H9 (cell line): ENCODE data around the gene DAB2IP. TPM values are rescaled to one million over a fixed set of nuclear protein-coding genes. Genes with fewer than 3 reads are reported as not detected.

Experiments used
- DNase-seq: peaks from one replicate; pipeline ENCODE4 v3.0.0-alpha.2; 2017
- H2AFZ ChIP-seq: one replicate; pipeline ENCODE4 v1.6.1; 2013; ENCODE audit warnings: mild to moderate bottlenecking, low read length, control low read depth, moderate library complexity
- H2AK5ac ChIP-seq: 2 replicates; pipeline ENCODE4 v1.6.1; 2013; ENCODE audit warnings: low read length, control low read depth, mixed read lengths; ENCODE audit not compliant: insufficient read length
- H2BK120ac ChIP-seq: one replicate; pipeline ENCODE4 v1.6.1; 2013; ENCODE audit warnings: low read depth, mild to moderate bottlenecking, low read length, control low read depth, inconsistent platforms; ENCODE audit not compliant: poor library complexity, severe bottlenecking
- H2BK12ac ChIP-seq: 2 replicates; pipeline ENCODE4 v1.6.1; 2013; ENCODE audit warnings: low read length, control low read depth, mixed read lengths, low read depth; ENCODE audit not compliant: insufficient read length
- H2BK15ac ChIP-seq: 2 replicates; pipeline ENCODE4 v1.6.1; 2013; ENCODE audit warnings: low read depth, low read length, control low read depth
- H2BK20ac ChIP-seq: one replicate; pipeline ENCODE4 v1.6.1; 2013; ENCODE audit warnings: low read depth, mild to moderate bottlenecking, low read length, control low read depth, inconsistent platforms; ENCODE audit not compliant: poor library complexity, severe bottlenecking
- H2BK5ac ChIP-seq: 2 replicates; pipeline ENCODE4 v1.6.1; 2013; ENCODE audit warnings: low read length, control low read depth, mixed read lengths; ENCODE audit not compliant: insufficient read length
- H3K14ac ChIP-seq: 2 replicates; pipeline ENCODE4 v1.6.1; 2013; ENCODE audit warnings: low read length, control low read depth; ENCODE audit not compliant: insufficient read depth
- H3K18ac ChIP-seq: 2 replicates; pipeline ENCODE4 v1.6.1; 2013; ENCODE audit warnings: low read depth, mild to moderate bottlenecking, mixed read lengths, low read length, control low read depth; ENCODE audit not compliant: insufficient read length
- H3K23ac ChIP-seq: 2 replicates; pipeline ENCODE4 v1.6.1; 2013; ENCODE audit warnings: low read length, control low read depth, mixed read lengths, low read depth; ENCODE audit not compliant: insufficient read length
- H3K23me2 ChIP-seq: 2 replicates; pipeline ENCODE4 v1.6.1; 2013; ENCODE audit warnings: low read depth, mild to moderate bottlenecking, mixed read lengths, low read length, control low read depth; ENCODE audit not compliant: insufficient read length, poor library complexity, severe bottlenecking
- H3K27ac ChIP-seq: 2 replicates; pipeline ENCODE4 v1.5.1; 2013; ENCODE audit warnings: low read length, control low read depth, mixed read lengths, low read depth; ENCODE audit not compliant: insufficient read length
- H3K27me3 ChIP-seq: 2 replicates; pipeline ENCODE4 v1.6.1; 2013; ENCODE audit warnings: low read length, control low read depth, inconsistent platforms; ENCODE audit not compliant: insufficient read depth
- H3K4ac ChIP-seq: 2 replicates; pipeline ENCODE4 v1.6.1; 2013; ENCODE audit warnings: low read depth, mild to moderate bottlenecking, control low read depth, inconsistent platforms, low read length, moderate library complexity
- H3K4me1 ChIP-seq: 2 replicates; pipeline ENCODE4 v1.6.1; 2013; ENCODE audit warnings: low read length, control low read depth, inconsistent platforms; ENCODE audit not compliant: insufficient read depth
- H3K4me2 ChIP-seq: 2 replicates; pipeline ENCODE4 v1.6.1; 2013; ENCODE audit warnings: low read length, control low read depth, mixed read lengths; ENCODE audit not compliant: insufficient read length, insufficient read depth
- H3K56ac ChIP-seq: 2 replicates; pipeline ENCODE4 v1.6.1; 2013; ENCODE audit warnings: low read depth, mild to moderate bottlenecking, mixed read lengths, low read length, control low read depth; ENCODE audit not compliant: insufficient read length
- H3K79me1 ChIP-seq: 2 replicates; pipeline ENCODE4 v1.6.1; 2013; ENCODE audit warnings: low read depth, mild to moderate bottlenecking, moderate library complexity, low read length, control low read depth, inconsistent platforms; ENCODE audit not compliant: insufficient read depth, poor library complexity, severe bottlenecking
- H3K79me2 ChIP-seq: 2 replicates; pipeline ENCODE4 v1.6.1; 2013; ENCODE audit warnings: low read length, control low read depth, inconsistent platforms; ENCODE audit not compliant: insufficient read depth
- H3K9ac ChIP-seq: 2 replicates; pipeline ENCODE4 v1.6.1; 2013; ENCODE audit warnings: low read length, control low read depth, mixed read lengths; ENCODE audit not compliant: insufficient read length; ENCODE audit errors: extremely low read depth
- H3K9me3 ChIP-seq: one replicate; pipeline ENCODE4 v1.6.1; 2013; ENCODE audit warnings: low read depth, low read length, inconsistent platforms; ENCODE audit not compliant: control insufficient read depth
- H3T11ph ChIP-seq: one replicate; pipeline ENCODE4 v1.6.1; 2013; ENCODE audit warnings: mild to moderate bottlenecking, low read length, control low read depth, inconsistent platforms
- H4K20me1 ChIP-seq: one replicate; pipeline ENCODE4 v1.6.1; 2013; ENCODE audit not compliant: control insufficient read depth, insufficient read length, insufficient read depth
- H4K5ac ChIP-seq: 2 replicates; pipeline ENCODE4 v1.6.1; 2013; ENCODE audit warnings: low read depth, mild to moderate bottlenecking, mixed read lengths, low read length, control low read depth; ENCODE audit not compliant: insufficient read length
- H4K8ac ChIP-seq: replicated peaks from 2 replicates; pipeline ENCODE4 v1.6.1; 2013; ENCODE audit warnings: low read length, control low read depth, mixed read lengths, low read depth; ENCODE audit not compliant: insufficient read length
- H4K91ac ChIP-seq: 2 replicates; pipeline ENCODE4 v1.6.1; 2013; ENCODE audit warnings: low read depth, mild to moderate bottlenecking, moderate library complexity, mixed read lengths, low read length, control low read depth; ENCODE audit not compliant: insufficient read length
- H3K27ac Mint-ChIP-seq, 3 experiments: 2 replicates in 2 of 3; 3 replicates in 1 of 3; pipeline ENCODE4 v1.8.0; 2020 to 2021; ENCODE audit warnings: mixed read lengths in 3 of 3, mild to moderate bottlenecking in 1 of 3, moderate library complexity in 1 of 3
- H3K27me3 Mint-ChIP-seq: 2 replicates; pipeline ENCODE4 v1.8.0; 2021; ENCODE audit warnings: low read depth, mild to moderate bottlenecking, moderate library complexity, mixed read lengths
- H3K36me3 Mint-ChIP-seq, 3 experiments: 2 replicates in 2 of 3; 3 replicates in 1 of 3; pipeline ENCODE4 v1.8.0; 2020 to 2021; ENCODE audit warnings: low read depth in 3 of 3, mixed read lengths in 3 of 3; ENCODE audit not compliant: insufficient read depth in 1 of 3
- H3K4me1 Mint-ChIP-seq, 2 experiments: 2 replicates each; pipeline ENCODE4 v1.8.0; 2020; ENCODE audit warnings: mixed read lengths in 2 of 2
- H3K4me3 Mint-ChIP-seq, 2 experiments: 2 replicates in 1 of 2; 3 replicates in 1 of 2; pipeline ENCODE4 v1.8.0; 2020 to 2021; ENCODE audit warnings: mild to moderate bottlenecking in 2 of 2, mixed read lengths in 2 of 2, moderate library complexity in 1 of 2
- H3K9me3 Mint-ChIP-seq, 2 experiments: 2 replicates in 1 of 2; 3 replicates in 1 of 2; pipeline ENCODE4 v1.8.0; 2020; ENCODE audit warnings: mild to moderate bottlenecking in 2 of 2, mixed read lengths in 2 of 2, moderate library complexity in 1 of 2
- WGBS: extraction: QIAGEN DNeasy Blood & Tissue Kit; methylation state at CpG from one replicate; pipeline ENCODE4 v1.1.7; 2013; ENCODE audit warnings: missing lambda C conversion rate, low lambda C conversion rate, mixed read lengths; ENCODE audit not compliant: insufficient read length; ENCODE audit errors: extremely low coverage; 5-methylcytosine and 5-hydroxymethylcytosine counted together
- total RNA-seq: library from RNA; stranded (reverse); gene quantifications from 2 replicates; pipeline ENCODE4 v1.2.1, GENCODE V29; 2021
- TF ChIP-seq, protein P1 (sequence below): fragments of 200-600 bp; sonication (generic); conservative IDR thresholded peaks from 3 replicates; pipeline ENCODE4 v1.8.0; 2021; ENCODE audit warnings: antibody characterized with exemption, mild to moderate bottlenecking

Gene DAB2IP
- total RNA-seq, 1 experiment from 2014 or later = 22.6 TPM

GRCh38 chr9:121786543-121786948, 135.1 kb downstream of the DAB2IP start:
- no peaks in the 10 kb centered on the region for H3K79me2 ChIP-seq
- H4K5ac ChIP-seq = no peak overlapping the region
- H3K23ac ChIP-seq = no peak overlapping the region
- H2BK20ac ChIP-seq = no peak overlapping the region
- H3K4me2 ChIP-seq = no peak overlapping the region
- DNase-seq = peak; percentile 24
- no peak overlapping the region for H4K91ac ChIP-seq
- no peak overlapping the region for H2BK15ac ChIP-seq
- H3K9me3 ChIP-seq = no peaks in the 10 kb centered on the region
- WGBS = no CpG with 5 or more reads among the region's 5 CpGs
- no peak overlapping the region for H2BK12ac ChIP-seq
- TF ChIP-seq, protein P1, sequence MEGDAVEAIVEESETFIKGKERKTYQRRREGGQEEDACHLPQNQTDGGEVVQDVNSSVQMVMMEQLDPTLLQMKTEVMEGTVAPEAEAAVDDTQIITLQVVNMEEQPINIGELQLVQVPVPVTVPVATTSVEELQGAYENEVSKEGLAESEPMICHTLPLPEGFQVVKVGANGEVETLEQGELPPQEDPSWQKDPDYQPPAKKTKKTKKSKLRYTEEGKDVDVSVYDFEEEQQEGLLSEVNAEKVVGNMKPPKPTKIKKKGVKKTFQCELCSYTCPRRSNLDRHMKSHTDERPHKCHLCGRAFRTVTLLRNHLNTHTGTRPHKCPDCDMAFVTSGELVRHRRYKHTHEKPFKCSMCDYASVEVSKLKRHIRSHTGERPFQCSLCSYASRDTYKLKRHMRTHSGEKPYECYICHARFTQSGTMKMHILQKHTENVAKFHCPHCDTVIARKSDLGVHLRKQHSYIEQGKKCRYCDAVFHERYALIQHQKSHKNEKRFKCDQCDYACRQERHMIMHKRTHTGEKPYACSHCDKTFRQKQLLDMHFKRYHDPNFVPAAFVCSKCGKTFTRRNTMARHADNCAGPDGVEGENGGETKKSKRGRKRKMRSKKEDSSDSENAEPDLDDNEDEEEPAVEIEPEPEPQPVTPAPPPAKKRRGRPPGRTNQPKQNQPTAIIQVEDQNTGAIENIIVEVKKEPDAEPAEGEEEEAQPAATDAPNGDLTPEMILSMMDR = no peak
- no peak overlapping the region for H3K4ac ChIP-seq
- peaks cover 2 to 6% of the 10 kb centered on the region in 2 experiments; a peak in 2 of 5 replicates for H3K9me3 Mint-ChIP-seq
- peaks cover 40 to 51% of the 10 kb centered on the region in 2 experiments for H3K4me1 Mint-ChIP-seq
- no peak overlapping the region for H3K56ac ChIP-seq
- no peak overlapping the region for H2BK120ac ChIP-seq
- H3K27me3 ChIP-seq = no peaks in the 10 kb centered on the region
- H4K20me1 ChIP-seq = no peaks in the 10 kb centered on the region
- no peak overlapping the region for H3K27ac ChIP-seq
- peaks cover 2% of the 10 kb centered on the region; the same call in 1 of the 2 replicates for H3K4me1 ChIP-seq
- peaks cover 4 to 13% (median 12%) of the 10 kb centered on the region in 3 experiments; a peak in 6 of 7 replicates for H3K36me3 Mint-ChIP-seq
- H3K79me1 ChIP-seq = no peaks in the 10 kb centered on the region
- H3K23me2 ChIP-seq = no peaks in the 10 kb centered on the region
- H3T11ph ChIP-seq = no peak overlapping the region
- peak overlapping the region; percentile 54 to 83 (median 79); a peak in 6 of 7 replicates for H3K27ac Mint-ChIP-seq
- no peak overlapping the region for H2AK5ac ChIP-seq
- H3K27me3 Mint-ChIP-seq = peaks cover 4% of the 10 kb centered on the region
- no peak overlapping the region for H2BK5ac ChIP-seq
- H3K18ac ChIP-seq = no peak overlapping the region
- no peak overlapping the region for H3K9ac ChIP-seq
- no peak overlapping the region for H2AFZ ChIP-seq
- H4K8ac ChIP-seq = no peak overlapping the region
- no peak overlapping the region for H3K4me3 Mint-ChIP-seq
- no peak overlapping the region; the same call in 1 of the 2 replicates for H3K14ac ChIP-seq
